NCI-H1436 (cell line): ENCODE data around the gene ING4.

Experiments
- DNase-seq: peaks from one replicate; lab custom pipeline; 2025; lab: John Stamatoyannopoulos, UW

ING4 gene

GRCh38 chr12:6688543-6688998 is 25.7 kb upstream of the ING4 start:
- DNase-seq: no peak

- no peak for DNase-seq
These were observed 22.9 kb upstream of the ING4 start for GRCh38 chr12:6685814-6686213.

- peak; percentile 58 for DNase-seq
These were observed 21.7 kb upstream of the ING4 start for GRCh38 chr12:6684609-6685008.

- no peak for DNase-seq
These were observed 14.0 kb upstream of the ING4 start for GRCh38 chr12:6676962-6677361.

GRCh38 chr12:6672143-6672542 is 9.2 kb upstream of the ING4 start:
- DNase-seq: no peak

- DNase-seq: peak; percentile 7
These were observed 4.8 kb upstream of the ING4 start for GRCh38 chr12:6667559-6668210.

- no peak for DNase-seq
These were observed 3.3 kb upstream of the ING4 start for GRCh38 chr12:6666211-6666610.

GRCh38 chr12:6664902-6665301 is 2.0 kb upstream of the ING4 start:
- no peak for DNase-seq

- no peak for DNase-seq
These were observed 365 bp downstream of the ING4 start for GRCh38 chr12:6662602-6662905.

- DNase-seq: no peak
These were observed 8.9 kb downstream of the ING4 start for GRCh38 chr12:6653987-6654386.

GRCh38 chr12:6653342-6653741 is 9.6 kb downstream of the ING4 start:
- DNase-seq: no peak

GRCh38 chr12:6652391-6652790 is 10.5 kb downstream of the ING4 start:
- DNase-seq: no peak

GRCh38 chr12:6650832-6651231 is 12.1 kb downstream of the ING4 start:
- no peak for DNase-seq

GRCh38 chr12:6647083-6647604 is 15.8 kb downstream of the ING4 start, which contains the start of gene ACRBP:
Gene ACRBP, minus strand, starts transcription at chr12:6647432. Its CDS starts 66 bp downstream, at chr12:6647366.
- DNase-seq: no peak

- DNase-seq: no peak
These were observed 16.4 kb downstream of the ING4 start for GRCh38 chr12:6646276-6647082.

GRCh38 chr12:6644903-6645302 is 18.0 kb downstream of the ING4 start:
- DNase-seq: peak; percentile 7

GRCh38 chr12:6644257-6644596 is 18.7 kb downstream of the ING4 start:
- no peak for DNase-seq

GRCh38 chr12:6643569-6644256 is 19.2 kb downstream of the ING4 start:
- DNase-seq: no peak

- DNase-seq: no peak
These were observed 21.8 kb downstream of the ING4 start for GRCh38 chr12:6641131-6641530.

GRCh38 chr12:6640497-6640896 is 22.4 kb downstream of the ING4 start:
- DNase-seq: no peak

- DNase-seq: no peak
These were observed 23.6 kb downstream of the ING4 start for GRCh38 chr12:6639151-6639801.

GRCh38 chr12:6638305-6638704 is 24.6 kb downstream of the ING4 start:
- no peak for DNase-seq
